Panc1 (cell line): Measurements from ENCODE around the gene ABCC4. TPM values are rescaled to one million over a fixed set of nuclear protein-coding genes. Genes with fewer than 3 reads are reported as not detected.

ENCODE experiments used
- ATAC-seq: fragments of 200-7000 bp; cut with Tn5 transposase; 2 replicates; pipeline ENCODE4 v1.9.1; 2020; ENCODE audit warnings: mild to moderate bottlenecking, moderate library complexity
- BruUV-seq: library from RNA; stranded (reverse); fragments of 400-500 nt; replicated peaks from 2 replicates; lab custom pipeline; 2021; lab: Mats Ljungman, UMichigan
- CTCF ChIA-PET: fragments of 300-600 bp; sonication (Branson Sonifier 250); formaldehyde crosslinking; loops from one replicate; lab custom pipeline; 2022; ENCODE audit warnings: antibody characterized with exemption; lab: Charles Lee
- POLR2A ChIA-PET: fragments of 300-600 bp; sonication (Branson Sonifier 250); formaldehyde crosslinking; loops from one replicate; lab custom pipeline; 2022; ENCODE audit warnings: antibody characterized with exemption; lab: Charles Lee
- DNase-seq: peaks from one replicate; pipeline ENCODE4 v3.0.0-alpha.2; 2010; ENCODE audit warnings: low read depth, low spot score
- H3K27ac ChIP-seq: 2 replicates; pipeline ENCODE4 v1.5.1; 2011; ENCODE audit warnings: mild to moderate bottlenecking, low read length, inconsistent platforms
- H3K27me3 ChIP-seq: fragments of 200-500 bp; sonication (Bioruptor generic); 2 replicates; pipeline ENCODE4 v1.6.0; 2014; ENCODE audit warnings: low read length, inconsistent platforms; ENCODE audit not compliant: control insufficient read depth, insufficient read depth
- H3K36me3 ChIP-seq: fragments of 200-500 bp; sonication (Bioruptor generic); 2 replicates; pipeline ENCODE4 v1.5.1; 2014; ENCODE audit warnings: inconsistent platforms, mild to moderate bottlenecking, low read length, moderate library complexity; ENCODE audit not compliant: control insufficient read depth, insufficient read depth
- H3K4me1 ChIP-seq: 2 replicates; pipeline ENCODE4 v1.5.1; 2011; ENCODE audit warnings: inconsistent platforms, mild to moderate bottlenecking, low read length, moderate library complexity; ENCODE audit not compliant: control insufficient read depth, insufficient read depth
- H3K4me3 ChIP-seq, 2 experiments: 2 replicates each; pipeline ENCODE4 v1.5.1; 2011 to 2012; ENCODE audit warnings: low read depth in 2 of 2, low read length in 2 of 2, mild to moderate bottlenecking in 2 of 2, inconsistent platforms in 1 of 2, moderate library complexity in 1 of 2
- H3K9me3 ChIP-seq: fragments of 200-500 bp; sonication (Bioruptor generic); 2 replicates; pipeline ENCODE4 v1.5.1; 2014; ENCODE audit warnings: low read depth, mild to moderate bottlenecking, inconsistent platforms, low read length, moderate library complexity; ENCODE audit not compliant: control insufficient read depth, insufficient read depth
- CTCF ChIP-seq: fragments of 450-650 bp; IDR thresholded peaks from 2 replicates; pipeline ENCODE4 v1.5.1; 2017; ENCODE audit warnings: mild to moderate bottlenecking
- POLR2AphosphoS5 ChIP-seq: IDR thresholded peaks from 2 replicates; pipeline ENCODE4 v1.6.1; 2012; ENCODE audit warnings: mild to moderate bottlenecking, low read depth, low read length, moderate library complexity
- REST ChIP-seq, 2 experiments: IDR thresholded peaks; 2 replicates each; pipeline ENCODE4 v1.6.1; 2011 to 2012; ENCODE audit warnings: low read depth in 2 of 2, control low read depth in 1 of 2, low read length in 1 of 2, mild to moderate bottlenecking in 1 of 2, moderate library complexity in 1 of 2; ENCODE audit not compliant: insufficient read depth in 1 of 2
- SIN3A ChIP-seq: IDR thresholded peaks from 2 replicates; pipeline ENCODE4 v1.6.1; 2012; ENCODE audit warnings: low read depth, mild to moderate bottlenecking, low read length, moderate library complexity, borderline replicate concordance; ENCODE audit not compliant: insufficient read depth
- TCF7L2 ChIP-seq: IDR thresholded peaks from 2 replicates; pipeline ENCODE4 v1.6.1; 2011; ENCODE audit warnings: mild to moderate bottlenecking, low read depth, low read length, inconsistent platforms
- in situ Hi-C: cut with HindIII; loops from 2 replicates; pipeline ENCODE4 v1.10.0; 2016; ENCODE audit warnings: low sequenced_read_pairs, low pct_unique_long_range_greater_than_20kb
- intact Hi-C: fragments of 100-400 bp; cut with micrococcal nuclease; formaldehyde crosslinking; loops from one replicate; pipeline ENCODE4 v1.10.0; 2022; ENCODE audit not compliant: unreplicated experiment
- total RNA-seq: library from RNA; stranded (reverse); gene quantifications from one replicate; pipeline ENCODE4 v1.2.1, GENCODE V29; 2021; ENCODE audit not compliant: unreplicated experiment

The ABCC4 gene
- total RNA-seq, 1 experiment from 2014 or later, result 69.3 TPM

GRCh38 chr13:95328386-95328785 is 27.1 kb upstream of the ABCC4 start:
- in situ Hi-C loops, result no loop called here
- ChIA-PET CTCF (no interaction called here), POLR2A (no interaction called here)
- Histone ChIP-seq H3K27ac (no peak overlapping the region), H3K4me3 (no peak overlapping the region), H3K9me3 (no peaks in the 10 kb centered on the region), H3K27me3 (no peaks in the 10 kb centered on the region), H3K4me1 (no peaks in the 10 kb centered on the region), H3K36me3 (no peaks in the 10 kb centered on the region)
- intact Hi-C loops, result no loop called here
- DNase-seq (no peak), ATAC-seq (no peak)
- no peak for TF ChIP-seq REST (IDR thresholded peaks at IDR 0.05; ENCODE audit: insufficient read depth in 1 of 2, low read depth in 2 of 2, low read length in 1 of 2)
- TF ChIP-seq CTCF, result no peak
- no peak for TF ChIP-seq SIN3A
- TF ChIP-seq TCF7L2, result no peak
- no peak for TF ChIP-seq POLR2AphosphoS5
- no TSS peak for BruUV-seq

- H3K4me3 ChIP-seq, result no peak overlapping the region
- no peak overlapping the region for H3K27ac ChIP-seq
- no TSS peak for BruUV-seq
- no peaks in the 10 kb centered on the region for H3K36me3 ChIP-seq
- H3K9me3 ChIP-seq, result no peaks in the 10 kb centered on the region
- intact Hi-C loops, result no loop called here
- no peak for ATAC-seq
- no peaks in the 10 kb centered on the region for H3K4me1 ChIP-seq
- DNase-seq, result no peak
- no peaks in the 10 kb centered on the region for H3K27me3 ChIP-seq
- in situ Hi-C loops, result no loop called here
- TF ChIP-seq CTCF, result no peak
- TF ChIP-seq SIN3A, result no peak
- no peak for TF ChIP-seq TCF7L2
- TF ChIP-seq REST (IDR thresholded peaks at IDR 0.05; ENCODE audit: insufficient read depth in 1 of 2, low read depth in 2 of 2, low read length in 1 of 2), result no peak
- TF ChIP-seq POLR2AphosphoS5, result no peak
- ChIA-PET POLR2A (no interaction called here), CTCF (no interaction called here)
Measured at GRCh38 chr13:95327190-95327589, 25.9 kb upstream of the ABCC4 start.
